Epidermal melanocyte (primary cell): Measurements from ENCODE around the gene FSTL4.

Experiments used
- DNase-seq: peaks from one replicate; pipeline ENCODE4 v3.0.0; 2011; ENCODE audit warnings: low spot score; ENCODE audit not compliant: insufficient read length

The FSTL4 gene

GRCh38 chr5:133325864-133326263 lies 286.5 kb downstream of the FSTL4 start:
- DNase-seq = no peak

- DNase-seq = no peak
Observed at GRCh38 chr5:133324926-133325325, 287.4 kb downstream of the FSTL4 start.

DNA sequence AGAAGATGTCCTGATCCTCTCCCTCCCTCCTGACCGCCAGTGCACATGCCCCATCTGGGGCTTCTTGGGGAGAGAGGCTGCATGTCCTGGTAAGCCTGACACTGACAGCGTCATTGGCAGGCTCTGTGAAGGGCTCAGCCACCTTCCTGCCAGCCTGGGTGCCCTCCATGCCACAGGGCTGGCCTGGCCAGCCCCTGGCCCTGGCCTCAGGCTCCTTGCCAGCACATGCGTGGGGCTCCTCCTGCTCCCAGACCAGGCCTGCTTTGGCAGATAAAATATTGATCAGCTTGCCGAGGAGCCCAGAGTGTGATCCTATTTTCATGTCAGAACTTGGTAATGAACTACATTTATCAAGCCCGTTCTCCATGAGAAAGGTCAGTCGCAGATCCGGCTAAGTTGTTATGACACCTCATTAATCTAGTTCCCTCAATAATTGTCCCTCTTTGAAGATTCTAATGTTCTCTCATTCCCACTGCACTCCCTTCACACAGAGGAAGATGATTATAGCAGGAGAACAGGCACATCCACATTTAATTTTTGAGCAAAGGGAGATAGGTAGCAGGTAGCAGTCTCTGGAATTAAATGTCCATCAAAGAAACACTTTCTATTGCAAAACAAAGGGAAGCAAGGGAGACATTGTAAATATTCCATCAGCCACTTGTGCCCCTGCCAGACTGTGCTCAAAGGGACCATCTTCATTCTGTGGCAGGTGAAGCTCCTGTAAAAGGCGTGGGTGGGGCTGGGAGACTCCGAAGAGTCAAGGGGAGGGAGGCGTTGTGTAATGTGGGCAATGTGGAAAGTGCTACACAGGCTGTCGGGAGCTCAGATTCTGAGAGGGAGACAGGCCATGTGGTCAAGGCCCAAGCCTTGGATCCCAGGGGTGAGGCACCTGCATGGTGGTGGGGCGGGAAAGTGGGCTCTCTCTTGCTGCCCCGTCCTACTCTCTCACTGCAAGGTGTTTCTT lies 288.6 kb downstream of the FSTL4 start:
- no peak for DNase-seq

DNA sequence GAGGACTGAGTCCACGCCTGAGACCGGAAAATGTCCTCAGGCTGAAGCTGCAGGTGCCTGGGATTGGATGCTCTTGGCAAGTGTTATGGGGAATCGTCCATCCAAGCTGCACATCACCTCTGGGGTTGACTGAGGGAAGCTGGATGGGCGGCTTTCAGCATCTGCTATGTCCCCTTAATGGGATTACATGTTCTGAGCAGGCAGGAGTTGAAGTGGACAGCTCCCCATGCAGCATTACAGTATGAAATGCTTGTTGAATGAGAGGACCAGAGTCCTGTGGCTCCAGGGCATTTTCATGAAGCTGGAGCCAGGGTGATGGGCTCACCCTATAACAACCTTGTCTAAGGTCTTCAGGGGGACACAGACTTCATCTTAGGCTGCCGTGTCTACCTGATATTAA lies 289.6 kb downstream of the FSTL4 start:
- DNase-seq = no peak

GRCh38 chr5:133321833-133322420 lies 290.4 kb downstream of the FSTL4 start:
- no peak for DNase-seq

DNA sequence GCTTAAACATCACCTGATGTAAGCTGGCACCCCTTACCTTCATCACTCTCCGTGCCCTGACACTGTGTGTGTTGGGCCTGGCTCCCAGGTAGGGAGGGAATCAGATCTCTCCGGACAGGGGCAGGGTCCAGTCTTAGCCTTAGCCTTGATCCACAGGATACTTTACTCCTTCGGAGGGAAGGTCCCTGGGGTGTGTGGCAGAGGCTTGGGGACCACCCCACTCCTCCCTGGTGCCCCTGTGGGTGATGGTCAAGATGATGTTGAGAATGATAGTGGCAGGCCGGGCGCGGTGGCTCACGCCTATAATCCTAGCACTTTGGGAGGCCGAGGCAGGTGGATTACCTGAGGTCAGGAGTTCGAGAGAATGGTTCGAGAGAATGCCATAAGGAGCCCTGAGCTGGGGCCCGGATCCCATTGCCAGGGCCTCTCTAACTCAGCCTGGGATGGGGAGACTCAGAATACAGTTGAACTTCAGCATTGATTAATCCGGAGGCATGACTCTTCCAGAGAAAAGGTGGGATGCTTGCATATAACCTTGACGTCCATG lies 291.0 kb downstream of the FSTL4 start:
- DNase-seq = no peak

DNA sequence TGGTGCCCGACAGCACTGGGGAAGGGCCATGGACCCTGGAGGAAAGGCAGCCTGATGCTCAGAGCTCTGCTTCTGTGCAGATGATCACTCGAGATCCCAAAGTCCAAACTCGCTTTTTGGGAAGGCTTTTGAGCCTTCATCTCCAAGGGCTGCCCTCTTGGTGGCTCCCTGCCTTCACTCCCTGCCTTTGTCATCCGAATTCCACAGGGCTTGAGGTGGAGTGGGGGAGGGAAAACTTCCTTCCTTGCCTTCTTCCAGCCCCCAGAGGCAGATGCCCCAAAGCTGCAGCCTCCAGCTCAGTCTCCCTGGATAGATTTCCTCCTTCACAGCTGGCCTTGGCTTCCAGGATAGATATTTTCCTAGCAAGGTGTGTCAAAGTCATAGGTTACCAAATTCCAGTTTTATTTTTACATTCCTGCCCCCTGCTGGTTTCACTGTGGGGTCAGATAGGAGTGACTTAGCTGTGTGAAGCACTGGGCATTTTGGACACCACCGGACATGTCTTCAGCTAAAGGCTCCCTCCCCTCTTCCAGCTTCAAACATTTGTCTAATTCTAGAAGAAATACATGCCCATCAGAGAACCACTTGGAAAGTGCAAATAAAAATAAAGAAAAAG lies 292.3 kb downstream of the FSTL4 start:
- no peak for DNase-seq

- no peak for DNase-seq
Observed at GRCh38 chr5:133319244-133319643, 293.1 kb downstream of the FSTL4 start.

GRCh38 chr5:133317558-133317957 lies 294.8 kb downstream of the FSTL4 start:
- no peak for DNase-seq

DNA sequence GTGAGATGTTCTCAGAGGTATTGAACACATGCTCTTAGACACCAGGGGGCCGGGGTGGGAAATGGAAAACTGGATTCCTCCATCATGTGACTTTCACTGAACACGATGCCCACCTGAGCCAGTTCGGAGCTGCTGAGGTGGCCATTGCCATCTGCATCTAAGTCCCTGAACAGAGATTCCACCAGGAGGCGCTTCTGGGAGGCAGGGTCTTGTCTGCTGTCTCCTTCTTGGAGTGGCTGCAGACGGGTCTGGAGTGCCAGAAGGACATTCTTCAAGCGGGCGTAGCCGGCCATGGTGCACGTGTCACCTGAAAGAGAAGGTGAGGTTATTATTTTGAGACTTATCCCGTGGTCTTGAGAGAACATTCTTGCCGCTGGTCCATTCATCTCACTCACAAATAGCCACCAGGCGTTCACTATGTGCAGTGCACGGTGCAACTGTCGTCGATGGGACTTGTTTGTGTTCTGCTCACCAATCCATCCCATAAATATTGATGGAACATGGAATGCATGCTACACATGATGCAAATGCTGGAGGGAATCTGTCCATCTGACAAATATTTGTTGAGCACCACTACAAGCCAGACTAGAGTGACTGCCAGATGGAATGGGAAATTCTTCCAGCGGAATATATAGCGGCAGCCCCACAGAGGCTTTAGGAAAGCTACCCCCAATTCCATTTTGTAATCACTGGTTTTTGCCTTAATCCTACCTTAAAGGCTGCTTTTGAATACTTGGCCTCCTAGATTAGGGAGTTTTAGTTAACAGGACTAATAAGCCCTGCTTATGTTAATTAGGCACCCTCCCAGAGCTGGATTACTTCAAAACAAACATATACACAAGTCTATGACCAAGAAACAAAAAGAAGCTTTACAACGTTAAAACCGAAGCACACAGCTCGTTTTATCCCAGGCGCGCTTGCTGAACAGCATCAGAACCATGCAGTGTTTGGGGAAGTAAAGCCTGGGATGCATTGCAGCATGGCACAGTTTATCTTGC lies 295.7 kb downstream of the FSTL4 start:
- DNase-seq = no peak

- DNase-seq = no peak
Observed at GRCh38 chr5:133314086-133314485, 298.3 kb downstream of the FSTL4 start.

DNA sequence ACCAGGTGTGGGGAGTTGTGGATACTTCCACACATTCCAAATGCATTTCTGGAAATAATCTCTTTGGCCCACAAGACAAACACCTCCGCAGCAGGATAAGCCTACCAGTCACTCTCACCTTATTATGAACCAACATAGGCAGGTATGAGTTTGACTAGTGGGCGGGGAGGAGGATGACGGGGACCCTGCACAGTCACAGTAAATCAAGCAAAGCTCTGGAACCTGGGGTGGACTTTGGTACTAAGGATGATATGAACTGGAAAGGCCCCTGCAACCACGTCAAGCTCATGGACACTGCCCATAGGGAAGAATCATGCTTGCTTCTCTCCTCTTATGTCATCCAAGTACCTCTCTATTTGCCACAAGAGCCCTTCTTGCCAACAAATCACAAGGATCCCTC lies 301.2 kb downstream of the FSTL4 start:
- DNase-seq = no peak

DNA sequence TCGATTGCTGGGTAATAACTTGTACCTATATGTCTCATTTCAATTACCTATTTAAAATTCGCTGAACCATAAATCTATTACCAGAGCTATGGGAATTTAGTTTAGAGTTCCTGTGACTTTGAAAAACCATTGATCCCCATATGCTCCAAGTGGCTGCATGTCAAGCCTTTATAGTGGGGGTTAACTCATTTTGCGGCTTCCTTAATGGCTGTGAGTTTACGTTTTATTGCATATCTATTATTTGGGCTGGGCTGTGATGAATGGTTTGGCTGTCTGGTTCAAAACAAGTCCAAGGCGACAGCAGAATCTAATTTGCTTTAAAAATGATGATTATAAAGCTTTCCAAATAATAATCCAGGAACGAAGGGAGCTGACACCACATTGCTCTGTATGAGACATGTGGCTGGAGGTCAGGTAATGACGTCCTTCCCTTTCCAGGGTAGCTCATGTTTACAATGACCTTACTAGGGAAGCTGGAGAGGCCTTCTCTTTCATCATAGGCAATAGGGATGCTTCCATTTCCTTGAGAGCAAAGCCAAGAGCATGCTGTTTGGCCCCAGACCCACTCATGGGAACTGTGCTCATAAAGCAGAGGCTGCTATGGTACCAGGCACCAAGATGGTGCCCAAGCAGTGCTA lies 302.2 kb downstream of the FSTL4 start:
- DNase-seq = no peak

DNA sequence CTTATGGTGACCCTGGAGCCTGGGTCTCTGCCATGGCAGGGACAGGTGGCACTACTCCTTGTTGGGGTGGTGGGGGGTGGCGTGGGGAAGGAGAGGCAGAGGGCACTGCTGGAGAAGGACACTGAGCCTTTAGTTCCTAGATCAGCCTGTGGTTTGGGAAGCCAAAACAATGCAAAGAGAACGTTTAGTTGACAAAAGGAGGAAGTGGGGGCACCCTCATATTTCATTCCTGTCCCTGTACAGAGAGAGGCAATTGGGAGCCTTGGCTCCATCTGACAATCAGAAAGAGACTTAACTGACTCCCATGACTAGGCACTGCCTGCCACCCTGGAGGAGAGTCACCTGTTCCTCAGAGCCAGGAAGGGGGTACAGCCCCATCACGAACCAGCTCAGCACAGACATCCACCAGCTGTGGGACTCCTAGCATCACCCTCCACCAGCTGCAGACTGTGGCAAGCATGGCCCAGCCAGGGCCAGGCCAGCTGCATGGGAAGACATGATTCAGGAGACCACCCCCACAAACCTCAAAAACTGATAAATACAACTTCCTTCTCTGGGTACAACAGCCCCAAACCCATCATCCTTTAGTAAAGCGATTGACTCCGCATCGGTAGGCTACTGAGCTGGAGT lies 303.1 kb downstream of the FSTL4 start:
- DNase-seq = no peak

GRCh38 chr5:133307275-133307674 lies 305.1 kb downstream of the FSTL4 start:
- no peak for DNase-seq

GRCh38 chr5:133304707-133305216 lies 307.6 kb downstream of the FSTL4 start:
- DNase-seq = no peak

GRCh38 chr5:133304178-133304577 lies 308.2 kb downstream of the FSTL4 start:
- no peak for DNase-seq

- DNase-seq = no peak
Observed at GRCh38 chr5:133303298-133303697, 309.0 kb downstream of the FSTL4 start.

DNA sequence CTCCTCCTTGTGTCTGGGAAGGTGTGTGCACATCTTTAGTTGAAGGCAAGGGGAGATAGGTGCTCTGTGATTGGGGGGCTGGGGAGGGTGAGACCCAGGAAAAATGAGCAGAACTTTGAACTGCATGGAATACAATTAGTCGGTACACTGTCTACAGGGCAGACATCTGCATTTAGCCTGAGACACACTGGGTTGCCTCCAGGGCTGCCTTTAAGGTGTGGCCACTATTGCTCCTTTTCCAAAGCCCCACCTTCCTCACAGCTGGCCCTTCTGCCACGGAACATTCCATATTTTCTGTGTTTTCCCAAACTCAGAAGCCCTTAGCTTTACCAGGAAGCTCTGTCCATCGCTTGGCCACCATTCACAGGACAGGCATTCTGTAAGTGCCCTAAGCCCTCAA lies 312.6 kb downstream of the FSTL4 start:
- no peak for DNase-seq

DNA sequence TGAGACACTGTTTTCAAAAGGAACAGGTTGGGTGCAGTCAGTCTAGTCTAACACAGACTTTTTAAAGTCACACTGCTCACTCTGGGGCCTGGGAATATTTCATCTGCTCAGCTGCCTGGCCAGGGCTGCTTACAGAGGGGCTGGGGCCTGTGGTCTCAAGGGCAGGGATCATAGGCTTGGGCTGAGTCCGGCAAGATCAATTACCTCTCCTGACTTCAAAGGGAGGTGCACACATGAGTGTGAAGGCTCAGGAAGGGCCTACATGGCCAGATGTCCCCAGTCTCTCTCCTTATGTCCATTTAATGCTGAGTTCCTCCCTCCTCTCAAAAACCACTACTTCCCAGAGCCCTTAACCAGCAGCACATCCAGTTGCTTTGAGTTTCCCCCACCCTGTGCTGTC lies 313.3 kb downstream of the FSTL4 start:
- DNase-seq = no peak
